ENCODE measurements around the gene BMAL2. TPM values are rescaled to one million over a fixed set of nuclear protein-coding genes. Genes with fewer than 3 reads are reported as not detected.

BMAL2 gene
- total RNA-seq, 1 experiment from 2014 or later: 21.5 TPM

- RAD21 ChIA-PET (ENCODE audit: low non-redundant PET in 1 of 2, low total read pairs in 2 of 2, uncharacterized antibody in 2 of 2, unreplicated experiment in 2 of 2): interaction anchor here in 1 of 2 experiments (0.6 to 1.0 kb wide), 3 partner anchors 23 to 383 kb away, joined by 3 read pairs; no protein-coding TSS in a partner anchor
- CTCF ChIA-PET: interaction anchor here (0.7 to 6.1 kb wide), 26 partner anchors 9 to 604 kb away, joined by 3 to 68 read pairs (median 5); partner anchors contain the start of gene MED21
These were observed 26.8 kb upstream of the BMAL2 start for GRCh38 chr12:27305673-27306456.

More at GRCh38 chr12:27305673-27306456, 26.8 kb upstream of the BMAL2 start:
- ATAC-seq (no peak), DNase-seq (ENCODE audit: low read depth, low spot score) (peak; percentile 27)
- H3K9me3 ChIP-seq (ENCODE audit: control insufficient read depth in 1 of 2, insufficient read depth in 1 of 2, low read depth in 1 of 2, low read length in 2 of 2): no peaks in the 10 kb centered on the region
- H3K36me3 ChIP-seq (ENCODE audit: control insufficient read depth in 1 of 2, insufficient read depth in 2 of 2, low read length in 2 of 2): peaks cover 6 to 9% of the 10 kb centered on the region in 2 experiments; a peak in 3 of 4 replicates
- H4K20me1 ChIP-seq (ENCODE audit: insufficient read depth): no peaks in the 10 kb centered on the region
- POLR2A ChIA-PET: no interaction called here
- no peaks in the 10 kb centered on the region for H3K4me1 ChIP-seq (ENCODE audit: control insufficient read depth in 1 of 2, insufficient read depth in 2 of 2, low read length in 2 of 2)
- intact Hi-C loops (cut with micrococcal nuclease): loop anchor here (1.0 to 10.0 kb wide), 3 partner anchors 161 to 454 kb away; no protein-coding TSS in a partner anchor
- no peak overlapping the region for H3K27ac ChIP-seq (ENCODE audit: low read depth, low read length)
- H3K4me2 ChIP-seq (ENCODE audit: low read length): no peak overlapping the region
- BruUV-seq (replicated peaks): no TSS peak
- H3K4me3 ChIP-seq (replicated peaks in 1 of 2; ENCODE audit: low read depth in 1 of 2, low read length in 2 of 2): no peak overlapping the region
- H3K27me3 ChIP-seq (ENCODE audit: insufficient read depth, low read length): no peaks in the 10 kb centered on the region
- H3K9ac ChIP-seq (ENCODE audit: low read length): no peak overlapping the region
- no peak overlapping the region for H2AFZ ChIP-seq (ENCODE audit: low read depth, low read length, poor library complexity, severe bottlenecking)
- no peaks in the 10 kb centered on the region for H3K79me2 ChIP-seq (ENCODE audit: insufficient read depth, low read length)
- no peaks in the 10 kb centered on the region for H3K9me2 ChIP-seq (ENCODE audit: insufficient read depth)
- TF ChIP-seq, protein P1, sequence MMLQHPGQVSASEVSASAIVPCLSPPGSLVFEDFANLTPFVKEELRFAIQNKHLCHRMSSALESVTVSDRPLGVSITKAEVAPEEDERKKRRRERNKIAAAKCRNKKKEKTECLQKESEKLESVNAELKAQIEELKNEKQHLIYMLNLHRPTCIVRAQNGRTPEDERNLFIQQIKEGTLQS (IDR thresholded peaks at IDR 0.05): no peak
- TF ChIP-seq YY1 (IDR thresholded peaks at IDR 0.05; ENCODE audit: extremely low read depth, insufficient replicate concordance, low read depth, low read length) (no peak), TCF7L2 (IDR thresholded peaks at IDR 0.05; ENCODE audit: borderline replicate concordance, extremely low read depth, insufficient read depth, insufficient read length) (no peak), CBX3 (IDR thresholded peaks at IDR 0.05; ENCODE audit: low read depth) (no peak), MAX (IDR thresholded peaks at IDR 0.05) (no peak), CEBPB (IDR thresholded peaks at IDR 0.05; ENCODE audit: low read depth) (no peak), ZNF274 (IDR thresholded peaks at IDR 0.05; ENCODE audit: low read depth, low read length) (no peak), EGR1 (IDR thresholded peaks at IDR 0.05; ENCODE audit: low read depth) (no peak), FOSL1 (IDR thresholded peaks at IDR 0.05; ENCODE audit: low read depth) (no peak), RAD21 (IDR thresholded peaks at IDR 0.05; ENCODE audit: low read depth) (peak; percentile 68), SP1 (IDR thresholded peaks at IDR 0.05; ENCODE audit: low read depth) (no peak)
- TF ChIP-seq, protein P2, sequence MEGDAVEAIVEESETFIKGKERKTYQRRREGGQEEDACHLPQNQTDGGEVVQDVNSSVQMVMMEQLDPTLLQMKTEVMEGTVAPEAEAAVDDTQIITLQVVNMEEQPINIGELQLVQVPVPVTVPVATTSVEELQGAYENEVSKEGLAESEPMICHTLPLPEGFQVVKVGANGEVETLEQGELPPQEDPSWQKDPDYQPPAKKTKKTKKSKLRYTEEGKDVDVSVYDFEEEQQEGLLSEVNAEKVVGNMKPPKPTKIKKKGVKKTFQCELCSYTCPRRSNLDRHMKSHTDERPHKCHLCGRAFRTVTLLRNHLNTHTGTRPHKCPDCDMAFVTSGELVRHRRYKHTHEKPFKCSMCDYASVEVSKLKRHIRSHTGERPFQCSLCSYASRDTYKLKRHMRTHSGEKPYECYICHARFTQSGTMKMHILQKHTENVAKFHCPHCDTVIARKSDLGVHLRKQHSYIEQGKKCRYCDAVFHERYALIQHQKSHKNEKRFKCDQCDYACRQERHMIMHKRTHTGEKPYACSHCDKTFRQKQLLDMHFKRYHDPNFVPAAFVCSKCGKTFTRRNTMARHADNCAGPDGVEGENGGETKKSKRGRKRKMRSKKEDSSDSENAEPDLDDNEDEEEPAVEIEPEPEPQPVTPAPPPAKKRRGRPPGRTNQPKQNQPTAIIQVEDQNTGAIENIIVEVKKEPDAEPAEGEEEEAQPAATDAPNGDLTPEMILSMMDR (IDR thresholded peaks at IDR 0.05 in 2 of 3, conservative IDR thresholded peaks at IDR 0.05 in 1 of 3; ENCODE audit: borderline replicate concordance in 1 of 3, insufficient read depth in 1 of 3, low read depth in 2 of 3, low read length in 2 of 3): peak in 2 of 3 experiments; percentile 54 to 69; a peak in 3 of 6 replicates

Measured in HCT116 (cell line).